GM12873 (cell line): Measurements from ENCODE around the gene SPCS2.

ENCODE experiments used
- TF ChIP-seq, protein P1 (sequence below): IDR thresholded peaks from 2 replicates; pipeline ENCODE4 v1.5.1; 2012; ENCODE audit warnings: low read depth, mild to moderate bottlenecking, moderate library complexity, low read length, control low read depth; ENCODE audit not compliant: insufficient read depth; ENCODE audit errors: missing control alignments

SPCS2 gene

DNA sequence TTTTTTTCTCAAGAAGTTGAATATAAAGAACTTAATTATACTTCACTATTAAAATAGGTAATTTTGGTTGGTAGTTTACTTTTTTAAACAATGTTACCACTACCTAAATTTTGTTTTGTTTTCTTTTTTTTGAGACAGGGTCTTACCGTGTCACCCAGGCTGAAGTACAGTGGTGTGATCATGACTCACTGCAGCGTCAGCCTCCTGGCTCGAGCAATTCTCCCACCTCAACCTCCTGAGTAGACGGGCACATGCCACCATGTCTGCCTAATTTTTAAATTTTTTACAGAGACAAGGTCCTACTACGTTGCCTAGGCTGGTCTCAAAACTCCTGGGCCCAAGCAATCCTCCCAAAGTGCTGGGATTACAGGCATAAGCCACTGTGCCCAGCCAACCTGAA lies 17.6 kb downstream of the SPCS2 start:
- TF ChIP-seq, protein P1, sequence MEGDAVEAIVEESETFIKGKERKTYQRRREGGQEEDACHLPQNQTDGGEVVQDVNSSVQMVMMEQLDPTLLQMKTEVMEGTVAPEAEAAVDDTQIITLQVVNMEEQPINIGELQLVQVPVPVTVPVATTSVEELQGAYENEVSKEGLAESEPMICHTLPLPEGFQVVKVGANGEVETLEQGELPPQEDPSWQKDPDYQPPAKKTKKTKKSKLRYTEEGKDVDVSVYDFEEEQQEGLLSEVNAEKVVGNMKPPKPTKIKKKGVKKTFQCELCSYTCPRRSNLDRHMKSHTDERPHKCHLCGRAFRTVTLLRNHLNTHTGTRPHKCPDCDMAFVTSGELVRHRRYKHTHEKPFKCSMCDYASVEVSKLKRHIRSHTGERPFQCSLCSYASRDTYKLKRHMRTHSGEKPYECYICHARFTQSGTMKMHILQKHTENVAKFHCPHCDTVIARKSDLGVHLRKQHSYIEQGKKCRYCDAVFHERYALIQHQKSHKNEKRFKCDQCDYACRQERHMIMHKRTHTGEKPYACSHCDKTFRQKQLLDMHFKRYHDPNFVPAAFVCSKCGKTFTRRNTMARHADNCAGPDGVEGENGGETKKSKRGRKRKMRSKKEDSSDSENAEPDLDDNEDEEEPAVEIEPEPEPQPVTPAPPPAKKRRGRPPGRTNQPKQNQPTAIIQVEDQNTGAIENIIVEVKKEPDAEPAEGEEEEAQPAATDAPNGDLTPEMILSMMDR: no peak

DNA sequence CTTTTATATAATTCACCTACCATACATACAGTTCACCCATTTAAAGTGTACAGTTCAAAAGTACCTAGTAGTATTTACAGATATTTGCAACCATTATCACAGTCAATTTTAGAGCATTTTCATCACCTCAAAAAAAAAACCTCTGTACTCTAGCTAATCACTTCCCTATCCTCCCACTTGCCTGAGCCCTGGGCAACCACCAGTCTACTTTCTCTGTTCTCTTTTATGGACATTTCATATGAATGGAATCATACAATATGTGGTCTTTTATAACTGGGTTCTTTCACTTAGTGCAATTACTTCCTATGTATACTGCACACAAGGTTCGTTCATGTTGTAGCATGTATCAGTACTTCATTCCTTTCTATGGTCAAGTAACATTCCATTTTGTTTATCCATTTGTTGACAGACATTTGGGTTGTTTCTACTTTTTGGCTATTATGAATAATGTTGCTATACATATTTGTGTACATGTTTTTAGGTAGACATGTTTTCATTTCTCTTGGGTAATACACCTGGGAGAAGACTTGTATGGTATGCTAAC lies 21.9 kb downstream of the SPCS2 start:
- TF ChIP-seq, protein P1: no peak

DNA sequence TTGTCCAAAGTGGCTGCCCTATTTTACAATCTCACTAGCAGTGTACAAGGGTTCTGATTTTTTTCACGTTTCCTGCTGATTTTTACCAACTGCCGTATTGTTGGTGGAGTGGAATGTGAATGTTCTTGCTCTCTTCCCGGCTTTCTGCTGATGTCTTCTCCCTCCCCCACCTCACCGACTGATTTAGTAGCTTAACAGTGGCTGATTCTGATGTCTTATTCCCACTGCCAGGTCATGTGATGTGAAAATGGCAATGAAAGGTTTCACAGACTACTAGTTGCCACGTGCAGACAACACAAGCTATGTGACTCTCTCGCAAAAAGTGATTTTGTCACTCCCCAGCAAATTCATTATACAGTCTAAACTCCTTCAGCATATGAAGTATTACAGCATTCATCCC lies 22.4 kb downstream of the SPCS2 start:
- TF ChIP-seq, protein P1: no peak

DNA sequence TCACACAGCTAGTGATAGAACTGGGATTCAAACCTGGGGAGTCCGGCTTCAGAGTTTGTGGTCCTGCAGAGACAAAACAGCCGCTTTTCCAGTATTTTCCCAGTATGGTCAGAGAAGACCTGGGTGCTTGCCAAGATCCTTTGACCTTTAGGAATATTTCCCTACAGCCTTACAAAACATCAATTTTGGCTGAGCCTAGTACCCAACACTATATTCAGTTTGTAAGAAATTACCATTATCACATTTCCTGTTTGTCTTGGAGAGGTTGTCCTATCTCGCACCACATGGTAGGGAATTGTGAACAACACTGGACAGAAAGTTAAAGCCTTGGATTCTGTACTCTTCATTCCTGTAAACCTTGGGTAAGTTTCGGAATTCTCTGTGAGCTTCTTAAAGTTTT lies 29.0 kb downstream of the SPCS2 start:
- TF ChIP-seq, protein P1: no peak

DNA sequence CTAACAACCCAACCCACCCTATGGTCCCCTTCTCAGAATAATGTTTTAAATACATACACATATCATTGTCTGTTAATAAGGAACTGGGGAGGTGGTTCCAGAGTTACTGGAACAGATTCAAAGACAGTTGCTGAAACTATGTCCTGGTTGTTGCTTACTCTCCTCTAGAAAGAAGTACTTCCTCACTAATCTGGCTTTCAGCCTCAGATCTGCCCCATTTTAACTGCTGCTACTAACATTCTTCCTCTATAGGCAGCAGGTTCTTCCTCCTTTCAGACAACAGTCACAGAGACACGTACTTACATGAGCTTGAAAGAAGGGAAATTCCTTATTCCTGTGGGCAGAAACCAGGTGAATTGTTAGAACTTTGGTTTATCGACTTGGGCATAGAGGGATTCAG lies 31.6 kb downstream of the SPCS2 start:
- TF ChIP-seq, protein P1: no peak

DNA sequence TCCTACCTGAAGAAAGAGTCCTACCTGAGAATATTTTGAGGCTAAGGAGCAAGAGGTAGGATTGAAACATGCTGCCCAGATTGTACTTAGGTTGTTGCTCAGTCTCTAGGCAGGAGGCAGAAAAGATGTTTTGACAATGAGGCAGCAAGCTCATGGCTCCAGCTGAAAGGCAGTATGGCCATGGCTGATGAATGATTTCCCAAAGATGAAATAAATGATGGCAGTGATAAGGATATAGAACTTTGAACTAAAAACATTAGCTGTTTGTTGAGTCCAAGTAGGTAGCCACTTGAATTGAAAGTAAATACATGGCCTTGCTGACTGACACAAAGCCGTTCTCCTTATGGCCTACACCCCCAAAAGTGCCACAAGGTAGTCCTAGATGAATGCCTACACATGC lies 32.8 kb downstream of the SPCS2 start:
- TF ChIP-seq, protein P1: no peak

DNA sequence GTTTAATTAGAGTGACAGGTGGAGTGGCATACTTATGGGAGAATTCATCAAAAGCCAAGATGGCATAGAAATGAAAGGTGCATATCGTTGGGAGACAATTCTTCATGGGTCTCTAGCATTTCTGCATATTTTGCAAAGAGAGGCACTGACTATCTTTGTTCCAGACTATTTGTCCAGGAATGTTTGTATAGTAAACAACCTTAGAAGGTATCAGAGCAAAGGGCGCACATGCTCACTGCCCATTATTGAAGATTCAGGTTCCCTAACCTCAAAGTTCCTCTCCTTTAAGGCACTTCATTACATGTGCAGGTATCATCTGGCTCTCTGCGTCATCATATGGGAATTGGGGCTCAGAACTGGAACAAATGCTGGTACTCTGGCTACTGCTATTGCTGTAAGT lies 35.0 kb downstream of the SPCS2 start:
- TF ChIP-seq, protein P1: no peak
